SK-N-SH treated with all-trans-retinoic acid at 6 μM for 48 hours (cell line): ENCODE data around the gene C19orf85.

ENCODE experiments used
- GLIS3 ChIP-seq: fragments of 250-450 bp; sonication (Bioruptor Pico); IDR thresholded peaks from 2 replicates; pipeline ENCODE4 v1.5.0; 2020; ENCODE audit warnings: mild to moderate bottlenecking, moderate library complexity
- ISL1 ChIP-seq: fragments of 250-450 bp; sonication (Bioruptor Pico); IDR thresholded peaks from 2 replicates; pipeline ENCODE4 v2.1.2; 2022; ENCODE audit warnings: mild to moderate bottlenecking, moderate library complexity
- RARB ChIP-seq: fragments of 250-450 bp; sonication (Bioruptor Pico); IDR thresholded peaks from 2 replicates; pipeline ENCODE4 v1.8.0; 2021; ENCODE audit warnings: mild to moderate bottlenecking, moderate library complexity
- TCF4 ChIP-seq: fragments of 250-450 bp; sonication (Bioruptor Pico); IDR thresholded peaks from 2 replicates; pipeline ENCODE4 v1.8.0; 2021; ENCODE audit warnings: mild to moderate bottlenecking, moderate library complexity, borderline replicate concordance
- TOX ChIP-seq: fragments of 250-450 bp; sonication (Bioruptor Pico); IDR thresholded peaks from 2 replicates; pipeline ENCODE4 v1.8.0; 2021; ENCODE audit warnings: mild to moderate bottlenecking, moderate library complexity, borderline replicate concordance
- ZC3H10 ChIP-seq: fragments of 250-450 bp; sonication (Bioruptor Pico); IDR thresholded peaks from 2 replicates; pipeline ENCODE4 v1.5.1; 2021; ENCODE audit warnings: mild to moderate bottlenecking, moderate library complexity
- ZNF565 ChIP-seq: fragments of 450-650 bp; formaldehyde crosslinking; conservative IDR thresholded peaks from 2 replicates; pipeline ENCODE4 v1.5.0; 2020; ENCODE audit warnings: low read depth, mild to moderate bottlenecking, moderate library complexity
- TF ChIP-seq, protein P1 (sequence below): fragments of 250-450 bp; sonication (Bioruptor Pico); IDR thresholded peaks from 2 replicates; pipeline ENCODE4 v1.8.0; 2021; ENCODE audit warnings: low read depth, mild to moderate bottlenecking, moderate library complexity, borderline replicate concordance

GRCh38 chr19:55452749-55453346 lies 11.7 kb downstream of the C19orf85 start:
- no peak for TF ChIP-seq RARB (CRISPR knock-in tag)
- TF ChIP-seq ZNF565 (CRISPR knock-in tag), result no peak
- no peak for TF ChIP-seq TCF4 (CRISPR knock-in tag)
- no peak for TF ChIP-seq ZC3H10
- TF ChIP-seq, protein P1, sequence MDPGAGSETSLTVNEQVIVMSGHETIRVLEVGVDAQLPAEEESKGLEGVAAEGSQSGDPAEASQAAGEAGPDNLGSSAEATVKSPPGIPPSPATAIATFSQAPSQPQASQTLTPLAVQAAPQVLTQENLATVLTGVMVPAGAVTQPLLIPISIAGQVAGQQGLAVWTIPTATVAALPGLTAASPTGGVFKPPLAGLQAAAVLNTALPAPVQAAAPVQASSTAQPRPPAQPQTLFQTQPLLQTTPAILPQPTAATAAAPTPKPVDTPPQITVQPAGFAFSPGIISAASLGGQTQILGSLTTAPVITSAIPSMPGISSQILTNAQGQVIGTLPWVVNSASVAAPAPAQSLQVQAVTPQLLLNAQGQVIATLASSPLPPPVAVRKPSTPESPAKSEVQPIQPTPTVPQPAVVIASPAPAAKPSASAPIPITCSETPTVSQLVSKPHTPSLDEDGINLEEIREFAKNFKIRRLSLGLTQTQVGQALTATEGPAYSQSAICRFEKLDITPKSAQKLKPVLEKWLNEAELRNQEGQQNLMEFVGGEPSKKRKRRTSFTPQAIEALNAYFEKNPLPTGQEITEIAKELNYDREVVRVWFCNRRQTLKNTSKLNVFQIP (CRISPR knock-in tag), result no peak
- no peak for TF ChIP-seq TOX (CRISPR knock-in tag)
- no peak for TF ChIP-seq ISL1 (CRISPR knock-in tag)
- no peak for TF ChIP-seq GLIS3 (CRISPR knock-in tag)
